HEK293T (cell line): ENCODE results near the gene APCDD1.

Source experiments
- CTCF ChIA-PET: fragments of 350-600 bp; formaldehyde crosslinking; extraction: SDS; loops from one replicate; lab custom pipeline; 2021; ENCODE audit warnings: antibody characterized with exemption, inconsistent platforms; lab: Yijun Ruan, JAX
- POLR2A ChIA-PET: fragments of 350-600 bp; formaldehyde crosslinking; extraction: SDS; loops from one replicate; lab custom pipeline; 2020; ENCODE audit warnings: antibody characterized with exemption, inconsistent platforms; lab: Yijun Ruan, JAX
- DNase-seq: peaks from one replicate; pipeline ENCODE4 v3.0.0; 2012; ENCODE audit warnings: mixed read lengths; ENCODE audit errors: extremely low spot score
- ARNT ChIP-seq: fragments of 450-650 bp; IDR thresholded peaks from 2 replicates; pipeline ENCODE4 v1.6.1; 2017; ENCODE audit warnings: mild to moderate bottlenecking
- BHLHE40 ChIP-seq: fragments of 450-650 bp; IDR thresholded peaks from 2 replicates; pipeline ENCODE4 v1.6.1; 2016; ENCODE audit warnings: mild to moderate bottlenecking, moderate library complexity, borderline replicate concordance
- CTBP1 ChIP-seq: fragments of 450-650 bp; IDR thresholded peaks from 2 replicates; pipeline ENCODE4 v1.6.1; 2016; ENCODE audit warnings: borderline replicate concordance
- ELF4 ChIP-seq: fragments of 450-650 bp; IDR thresholded peaks from 2 replicates; pipeline ENCODE4 v1.6.1; 2017; ENCODE audit warnings: antibody characterized with exemption
- FOXA1 ChIP-seq: fragments of 450-650 bp; IDR thresholded peaks from 2 replicates; pipeline ENCODE4 v1.6.1; 2016; ENCODE audit warnings: mild to moderate bottlenecking
- FOXK2 ChIP-seq: fragments of 450-650 bp; IDR thresholded peaks from 2 replicates; pipeline ENCODE4 v1.6.1; 2016; ENCODE audit warnings: mild to moderate bottlenecking
- FOXM1 ChIP-seq: fragments of 450-650 bp; IDR thresholded peaks from 2 replicates; pipeline ENCODE4 v1.6.1; 2017; ENCODE audit warnings: mild to moderate bottlenecking, borderline replicate concordance
- HDGF ChIP-seq: fragments of 450-650 bp; IDR thresholded peaks from 2 replicates; pipeline ENCODE4 v1.6.1; 2017; ENCODE audit warnings: antibody characterized with exemption, borderline replicate concordance
- L3MBTL2 ChIP-seq: fragments of 450-650 bp; conservative IDR thresholded peaks from 2 replicates; pipeline ENCODE4 v1.6.1; 2016; ENCODE audit warnings: mild to moderate bottlenecking
- LEF1 ChIP-seq: fragments of 450-650 bp; IDR thresholded peaks from 2 replicates; pipeline ENCODE4 v1.6.1; 2017; ENCODE audit warnings: mild to moderate bottlenecking, borderline replicate concordance
- NFRKB ChIP-seq: fragments of 450-650 bp; IDR thresholded peaks from 2 replicates; pipeline ENCODE4 v1.6.1; 2016; ENCODE audit warnings: mild to moderate bottlenecking, moderate library complexity
- PKNOX1 ChIP-seq: fragments of 450-650 bp; IDR thresholded peaks from 2 replicates; pipeline ENCODE4 v1.6.1; 2016
- SP1 ChIP-seq: fragments of 450-650 bp; IDR thresholded peaks from 2 replicates; pipeline ENCODE4 v1.6.1; 2017
- SUZ12 ChIP-seq: fragments of 450-650 bp; IDR thresholded peaks from 2 replicates; pipeline ENCODE4 v1.6.1; 2016; ENCODE audit warnings: mild to moderate bottlenecking
- TARDBP ChIP-seq: fragments of 450-650 bp; IDR thresholded peaks from 2 replicates; pipeline ENCODE4 v1.6.1; 2016
- ZNF384 ChIP-seq: fragments of 450-650 bp; IDR thresholded peaks from 2 replicates; pipeline ENCODE4 v1.6.1; 2016

The APCDD1 gene

GRCh38 chr18:10521566-10521965, 67.1 kb downstream of the APCDD1 start:
- no peak for DNase-seq
- POLR2A ChIA-PET: no interaction called here
- TF ChIP-seq ARNT: no peak
- TF ChIP-seq FOXM1: no peak
- no peak for TF ChIP-seq SP1
- no peak for TF ChIP-seq PKNOX1
- TF ChIP-seq FOXA1: no peak
- TF ChIP-seq CTBP1: no peak
- no peak for TF ChIP-seq TARDBP
- no peak for TF ChIP-seq L3MBTL2
- no peak for TF ChIP-seq LEF1
- no peak for TF ChIP-seq HDGF
- TF ChIP-seq ZNF384: no peak
- no peak for TF ChIP-seq ELF4
- TF ChIP-seq FOXK2: no peak
- TF ChIP-seq BHLHE40: no peak
- TF ChIP-seq SUZ12: no peak
- TF ChIP-seq NFRKB: no peak
- CTCF ChIA-PET: no interaction called here

- TF ChIP-seq CTBP1 (no peak), FOXM1 (no peak), SP1 (no peak), ELF4 (no peak), NFRKB (no peak), FOXA1 (no peak), SUZ12 (no peak), PKNOX1 (no peak), L3MBTL2 (no peak), TARDBP (no peak), ARNT (no peak), ZNF384 (no peak), LEF1 (no peak), BHLHE40 (no peak), HDGF (no peak), FOXK2 (no peak)
- ChIA-PET POLR2A (no interaction called here), CTCF (interaction anchor here (0.6 to 0.7 kb wide), 2 partner anchors 338 to 482 kb away, joined by 3 to 7 read pairs; no protein-coding TSS in a partner anchor)
- no peak for DNase-seq
Observed at GRCh38 chr18:10522574-10522973, 68.1 kb downstream of the APCDD1 start.

- POLR2A ChIA-PET: no interaction called here
- DNase-seq: no peak
- TF ChIP-seq PKNOX1 (no peak), FOXM1 (no peak), ELF4 (no peak), SP1 (no peak), SUZ12 (no peak), LEF1 (no peak), NFRKB (no peak), HDGF (no peak), BHLHE40 (no peak), TARDBP (no peak), FOXA1 (no peak)
- CTCF ChIA-PET: no interaction called here
Observed at GRCh38 chr18:10523544-10523943, 69.1 kb downstream of the APCDD1 start.

GRCh38 chr18:10524507-10525370, 70.3 kb downstream of the APCDD1 start:
- CTCF ChIA-PET: no interaction called here
- POLR2A ChIA-PET: no interaction called here
- DNase-seq: no peak
- no peak for TF ChIP-seq TARDBP
- TF ChIP-seq CTBP1: no peak
- no peak for TF ChIP-seq PKNOX1
- no peak for TF ChIP-seq LEF1
- no peak for TF ChIP-seq SP1
- no peak for TF ChIP-seq ELF4
- TF ChIP-seq FOXA1: no peak
- no peak for TF ChIP-seq NFRKB
- no peak for TF ChIP-seq BHLHE40
- TF ChIP-seq ZNF384: no peak
- no peak for TF ChIP-seq FOXM1
- TF ChIP-seq L3MBTL2: no peak
- TF ChIP-seq FOXK2: no peak
- no peak for TF ChIP-seq SUZ12
- no peak for TF ChIP-seq HDGF

GRCh38 chr18:10525371-10525691, 70.9 kb downstream of the APCDD1 start:
- POLR2A ChIA-PET: interaction anchor here (0.7 kb wide), 1 partner anchor 82 kb away, joined by 3 read pairs; no protein-coding TSS in a partner anchor
- DNase-seq: no peak
- CTCF ChIA-PET: no interaction called here
- TF ChIP-seq ARNT (no peak), SUZ12 (no peak), BHLHE40 (no peak), TARDBP (no peak), FOXA1 (no peak), HDGF (no peak), NFRKB (no peak), SP1 (no peak), FOXM1 (no peak), FOXK2 (no peak), L3MBTL2 (no peak), CTBP1 (no peak)
